Epithelial cell of esophagus (primary cell): ENCODE results near the gene ZNF282.

Experiments
- DNase-seq: peaks from one replicate; pipeline ENCODE4 v3.0.0; 2010; ENCODE audit warnings: low read depth
- H3K4me3 ChIP-seq: 2 replicates; pipeline ENCODE4 v1.5.1; 2011; ENCODE audit warnings: mild to moderate bottlenecking, low read length, control low read depth
- TF ChIP-seq, protein P1 (sequence below): IDR thresholded peaks from 2 replicates; pipeline ENCODE4 v1.5.1; 2011; ENCODE audit warnings: low read depth, mild to moderate bottlenecking, low read length, control low read depth, inconsistent platforms; ENCODE audit not compliant: insufficient read depth; ENCODE audit errors: missing control alignments

Gene ZNF282

DNA sequence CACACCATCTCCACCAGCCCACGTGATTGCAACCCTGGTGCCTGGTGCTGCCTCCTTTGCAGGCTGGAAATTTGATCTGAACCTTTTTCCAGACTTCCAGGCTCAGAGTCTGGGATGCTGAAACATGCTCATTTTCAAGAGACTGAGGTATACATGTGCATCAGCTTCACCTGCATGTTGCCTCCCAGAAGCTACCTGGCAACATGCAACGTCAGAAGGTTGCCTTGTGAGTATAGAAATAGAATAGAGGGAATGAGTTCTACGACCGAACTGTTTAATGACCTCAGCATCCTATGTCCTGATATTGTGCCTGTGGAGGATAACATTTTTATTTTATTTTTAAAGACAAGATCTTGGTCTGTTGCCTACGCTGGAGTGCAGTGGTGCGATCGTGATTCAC, 42.2 kb downstream of the ZNF282 start:
- TF ChIP-seq, protein P1, sequence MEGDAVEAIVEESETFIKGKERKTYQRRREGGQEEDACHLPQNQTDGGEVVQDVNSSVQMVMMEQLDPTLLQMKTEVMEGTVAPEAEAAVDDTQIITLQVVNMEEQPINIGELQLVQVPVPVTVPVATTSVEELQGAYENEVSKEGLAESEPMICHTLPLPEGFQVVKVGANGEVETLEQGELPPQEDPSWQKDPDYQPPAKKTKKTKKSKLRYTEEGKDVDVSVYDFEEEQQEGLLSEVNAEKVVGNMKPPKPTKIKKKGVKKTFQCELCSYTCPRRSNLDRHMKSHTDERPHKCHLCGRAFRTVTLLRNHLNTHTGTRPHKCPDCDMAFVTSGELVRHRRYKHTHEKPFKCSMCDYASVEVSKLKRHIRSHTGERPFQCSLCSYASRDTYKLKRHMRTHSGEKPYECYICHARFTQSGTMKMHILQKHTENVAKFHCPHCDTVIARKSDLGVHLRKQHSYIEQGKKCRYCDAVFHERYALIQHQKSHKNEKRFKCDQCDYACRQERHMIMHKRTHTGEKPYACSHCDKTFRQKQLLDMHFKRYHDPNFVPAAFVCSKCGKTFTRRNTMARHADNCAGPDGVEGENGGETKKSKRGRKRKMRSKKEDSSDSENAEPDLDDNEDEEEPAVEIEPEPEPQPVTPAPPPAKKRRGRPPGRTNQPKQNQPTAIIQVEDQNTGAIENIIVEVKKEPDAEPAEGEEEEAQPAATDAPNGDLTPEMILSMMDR: no peak
- DNase-seq: no peak
- no peak overlapping the region for H3K4me3 ChIP-seq

DNA sequence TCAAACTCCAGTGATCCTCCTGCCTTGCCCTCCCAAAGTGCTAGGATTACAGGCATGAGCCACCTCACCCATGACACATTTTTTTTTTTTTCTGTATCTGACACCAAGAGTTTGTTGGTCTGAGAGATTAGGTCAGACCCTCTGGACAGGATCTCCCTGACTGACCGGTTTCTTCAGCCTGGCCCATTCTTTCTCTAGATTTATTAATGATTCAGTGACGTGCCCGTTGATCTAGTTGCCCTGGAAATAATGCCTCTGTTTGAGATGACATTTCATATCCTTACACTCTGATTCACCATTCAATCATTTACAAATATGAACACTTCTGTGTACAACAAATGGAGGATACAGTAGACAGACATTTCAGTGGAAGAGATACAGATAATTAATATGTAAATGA, 42.7 kb downstream of the ZNF282 start:
- TF ChIP-seq, protein P1: no peak
- H3K4me3 ChIP-seq: no peak overlapping the region
- DNase-seq: peak; percentile 84

DNA sequence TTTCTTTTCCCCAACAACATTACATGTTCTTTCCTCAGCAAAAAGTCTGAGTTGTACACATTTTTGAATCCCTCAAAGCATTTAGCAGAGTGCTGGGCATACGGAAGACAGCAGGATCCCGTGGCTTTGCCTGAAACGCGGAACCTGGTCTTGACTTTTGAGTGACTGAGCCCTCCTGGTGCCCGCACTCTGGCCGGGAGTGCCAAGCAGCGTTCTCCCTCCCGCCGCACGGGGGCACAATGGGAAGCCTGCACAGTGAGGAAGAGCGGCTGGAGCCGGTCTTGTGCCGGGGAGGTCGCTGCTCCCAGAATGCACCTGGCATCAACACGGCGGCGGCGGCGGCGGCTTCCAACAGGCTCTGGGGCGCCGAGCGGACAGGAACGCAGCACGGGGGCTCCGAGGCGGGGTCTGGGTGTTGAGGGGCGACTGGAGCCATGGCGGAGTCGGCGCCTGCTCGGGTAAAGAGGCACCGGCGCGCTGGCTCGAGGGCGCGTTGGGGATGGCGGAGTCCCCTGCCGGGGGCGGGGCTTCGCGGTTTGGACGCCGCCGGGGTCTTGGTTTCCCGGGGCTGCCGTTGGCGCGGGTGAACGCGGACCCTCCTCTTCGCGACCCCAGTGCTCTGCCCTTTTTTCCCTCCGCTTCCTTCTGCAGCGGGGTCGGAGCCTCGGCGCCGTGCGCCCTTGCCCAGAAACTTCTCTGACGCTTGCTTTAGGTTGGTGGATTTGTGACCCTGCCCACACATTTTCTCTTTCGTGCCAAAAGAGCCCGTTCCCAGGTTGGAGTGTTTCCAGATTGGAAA, 44.2 kb downstream of the ZNF282 start, which contains the start of gene ZNF212:
ZNF212 (plus strand) TSS at position 307 of the 799 bp plus-strand sequence; CDS start at position 435, 128 bp downstream.
- peak within 1 kb of the TSS; percentile 98 for H3K4me3 ChIP-seq
- peak; percentile 94 for DNase-seq
- TF ChIP-seq, protein P1: peak; percentile 86

DNA sequence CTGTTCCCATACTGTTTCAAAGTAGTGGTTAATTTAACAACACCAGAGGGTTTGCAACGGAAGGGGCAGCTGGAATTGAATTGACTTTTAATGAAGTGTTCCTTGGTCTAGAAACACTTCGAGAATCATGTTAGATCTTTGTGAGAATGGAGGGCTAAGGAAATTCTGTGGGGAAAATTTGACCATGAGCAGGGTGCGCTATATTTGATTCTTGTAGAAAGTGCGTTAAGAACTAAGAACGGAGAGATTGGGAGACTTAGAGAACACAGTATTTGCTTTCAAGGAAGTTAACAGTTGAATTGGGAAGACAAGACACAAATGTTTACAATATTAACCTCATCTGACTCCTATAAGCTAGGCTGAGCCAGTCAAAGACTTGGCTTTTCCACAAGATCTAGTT, 45.3 kb downstream of the ZNF282 start:
- TF ChIP-seq, protein P1: no peak

DNA sequence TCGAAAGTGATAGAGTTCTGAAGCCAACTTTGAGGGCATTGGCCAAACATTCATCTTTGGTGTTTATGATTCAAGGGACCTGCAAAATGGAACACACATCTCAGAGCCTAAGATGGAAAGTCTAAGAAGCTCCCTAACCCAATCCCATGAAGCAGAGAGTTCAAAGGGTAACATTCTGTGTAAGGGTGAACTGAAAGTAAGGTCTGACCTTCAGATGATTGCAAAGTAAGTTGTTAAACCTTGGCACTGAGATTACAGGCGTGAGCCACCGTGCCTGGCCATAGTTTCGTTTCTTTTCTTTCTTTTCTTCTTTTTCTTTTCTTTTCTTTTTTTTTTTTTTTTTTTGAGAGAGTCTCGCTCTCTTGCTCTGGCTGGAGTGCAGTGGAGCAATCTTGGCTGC, 46.4 kb downstream of the ZNF282 start:
- TF ChIP-seq, protein P1: no peak
- no peak for DNase-seq
- H3K4me3 ChIP-seq: no peak overlapping the region

More for the DNA sequence above, 45.3 kb downstream of the ZNF282 start:
- DNase-seq: no peak
- H3K4me3 ChIP-seq: peak overlapping the region; percentile 98

DNA sequence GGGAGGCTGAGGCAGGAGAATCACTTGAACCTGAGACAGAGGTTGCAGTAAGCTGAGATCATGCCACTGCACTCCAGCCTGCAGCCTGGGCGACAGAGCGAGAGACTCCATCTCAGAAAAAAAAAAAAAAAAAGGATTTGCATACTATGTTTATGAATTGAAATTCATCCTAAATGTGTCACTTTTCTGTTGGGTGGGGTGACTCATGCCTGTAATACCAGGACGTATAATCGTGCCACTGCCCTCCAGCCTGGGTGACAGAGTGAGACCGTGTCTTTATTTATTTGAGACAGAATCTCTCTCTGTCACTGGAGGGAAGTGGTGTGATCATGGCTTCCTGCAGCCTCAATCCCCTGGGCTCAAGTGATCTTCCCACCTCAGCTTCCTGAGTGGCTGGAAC, 49.9 kb downstream of the ZNF282 start:
- peak; percentile 36 for DNase-seq
- TF ChIP-seq, protein P1: no peak
- H3K4me3 ChIP-seq: no peak overlapping the region

DNA sequence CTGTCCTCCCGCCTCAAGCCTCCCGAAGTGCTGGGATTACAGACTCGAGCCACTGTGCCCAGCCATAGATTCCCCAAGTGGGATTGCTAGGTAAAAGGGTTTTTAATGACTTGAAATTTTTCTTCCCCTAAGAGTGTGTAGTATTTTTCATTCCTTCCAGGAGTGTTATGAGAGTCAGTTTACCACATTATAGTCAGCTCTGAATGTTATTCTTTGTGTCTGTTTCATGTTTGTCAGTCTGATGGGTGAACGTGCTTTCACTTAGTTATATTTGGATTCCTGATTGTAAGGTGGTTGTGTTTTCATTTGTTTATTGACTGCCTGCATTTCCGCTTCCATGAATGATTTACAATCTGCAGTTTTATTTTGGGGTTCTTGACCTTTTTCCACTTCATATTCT, 50.4 kb downstream of the ZNF282 start:
- DNase-seq: no peak
- H3K4me3 ChIP-seq: no peak overlapping the region
- TF ChIP-seq, protein P1: no peak
